HS-27A (cell line): Measurements from ENCODE around the gene CACNA1B.

ENCODE experiments used
- DNase-seq: peaks from one replicate; pipeline ENCODE4 v3.0.0-alpha.2; 2012; ENCODE audit warnings: low read depth, missing footprints

CACNA1B gene

DNA sequence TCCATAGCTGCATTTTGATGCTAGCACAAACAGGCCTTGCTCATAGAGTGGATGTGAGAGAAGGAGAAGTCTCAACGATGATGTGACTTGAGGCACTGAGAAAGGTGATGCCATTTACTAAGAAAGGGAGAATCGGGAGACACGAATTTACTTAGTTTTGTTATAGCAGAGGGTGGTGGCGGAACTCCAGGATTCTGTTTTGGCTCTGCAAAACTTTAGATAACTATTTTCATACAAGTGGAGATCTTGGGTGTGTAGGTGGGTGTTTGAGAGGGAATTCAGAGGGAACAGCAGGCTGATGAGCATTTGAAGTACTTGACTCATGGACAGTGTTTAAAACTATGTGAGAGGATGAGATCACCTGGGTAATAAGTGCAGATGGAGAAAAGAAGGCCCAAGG, 43.2 kb downstream of the CACNA1B start:
- DNase-seq: no peak

DNA sequence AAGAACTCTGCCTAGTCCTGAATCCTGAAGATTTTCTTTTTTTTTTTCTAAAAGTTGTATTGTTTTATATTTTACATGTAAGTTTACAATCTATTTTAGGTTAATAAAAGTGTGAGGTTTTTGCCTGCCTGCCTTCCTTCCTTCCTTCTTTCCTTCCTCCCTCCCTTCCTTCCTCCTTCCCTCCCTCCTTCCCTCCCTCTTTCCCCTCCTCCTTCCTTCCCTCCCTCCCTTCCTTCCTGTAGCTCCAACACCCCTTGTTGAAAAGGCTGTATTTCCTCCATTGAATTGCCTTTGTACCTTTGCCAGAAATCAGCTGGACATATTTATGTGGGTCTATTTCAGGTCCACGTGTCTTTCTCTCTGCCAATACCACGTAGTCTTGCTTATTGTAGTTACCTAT, 46.6 kb downstream of the CACNA1B start:
- no peak for DNase-seq

DNA sequence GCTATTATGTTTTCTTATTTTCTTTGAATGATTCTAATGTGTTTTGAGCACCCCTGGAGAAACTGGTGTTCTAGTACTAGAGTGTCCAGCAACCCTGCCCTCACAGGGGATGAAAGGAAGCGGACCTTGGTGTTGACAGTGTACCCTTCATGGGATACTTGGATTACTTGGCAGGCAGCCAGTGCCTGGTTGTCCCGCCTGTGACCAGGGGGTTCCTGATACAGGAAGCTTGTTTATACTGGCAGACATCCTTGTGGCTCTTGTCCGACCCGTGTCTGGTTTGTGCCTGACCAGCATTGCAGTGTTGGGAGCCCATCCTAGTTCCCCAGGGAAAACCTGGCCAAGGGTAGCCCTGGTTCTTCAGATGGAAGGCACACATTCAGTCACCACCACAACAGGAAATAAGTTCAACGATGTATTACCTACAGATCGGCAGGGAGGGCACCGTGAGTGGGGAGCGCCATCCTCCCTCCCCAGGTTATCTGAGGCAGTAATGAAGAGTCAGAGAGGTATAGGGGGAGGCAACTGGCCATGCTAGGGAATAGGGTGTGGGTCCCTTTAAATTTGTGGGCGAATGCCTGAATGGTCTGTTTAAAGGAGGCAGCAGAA, 47.3 kb downstream of the CACNA1B start:
- DNase-seq: no peak

DNA sequence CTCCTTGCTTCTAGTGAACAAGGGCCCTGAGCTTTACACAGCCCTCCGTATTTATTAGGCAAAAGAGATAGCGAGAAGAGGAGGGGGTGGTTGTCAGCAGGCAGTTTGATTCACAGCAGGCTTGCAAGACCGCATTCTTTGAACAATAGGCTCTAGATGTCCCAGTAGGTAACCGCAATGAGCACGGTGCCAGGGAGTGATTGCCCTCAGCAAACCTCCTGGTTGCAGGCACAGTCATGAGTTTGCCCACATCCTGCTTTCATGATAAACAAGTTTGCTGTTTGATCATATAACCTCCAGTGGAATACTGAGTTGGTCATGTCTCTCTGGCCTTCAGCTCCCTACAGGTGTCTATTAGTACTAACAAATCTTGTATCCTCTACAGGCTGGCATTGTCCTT, 66.1 kb downstream of the CACNA1B start:
- no peak for DNase-seq

DNA sequence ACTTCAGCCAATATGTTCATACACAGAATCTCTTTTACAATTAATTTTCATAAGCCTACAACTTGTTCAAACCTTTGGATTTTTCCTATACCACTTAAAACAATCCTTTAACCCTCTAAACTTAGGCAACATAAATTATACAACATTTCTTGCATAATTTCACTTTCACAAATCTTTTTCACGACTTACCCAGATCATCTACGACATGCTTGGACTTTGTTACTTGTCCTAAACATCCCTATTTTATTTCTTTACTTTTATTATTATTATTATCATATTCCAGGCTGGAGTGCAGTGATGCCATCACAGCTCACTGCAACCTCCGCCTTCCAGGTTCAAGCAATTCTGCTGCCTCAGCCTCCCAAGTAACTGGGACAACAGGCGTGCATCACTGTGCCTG, 68.0 kb downstream of the CACNA1B start:
- DNase-seq: no peak

DNA sequence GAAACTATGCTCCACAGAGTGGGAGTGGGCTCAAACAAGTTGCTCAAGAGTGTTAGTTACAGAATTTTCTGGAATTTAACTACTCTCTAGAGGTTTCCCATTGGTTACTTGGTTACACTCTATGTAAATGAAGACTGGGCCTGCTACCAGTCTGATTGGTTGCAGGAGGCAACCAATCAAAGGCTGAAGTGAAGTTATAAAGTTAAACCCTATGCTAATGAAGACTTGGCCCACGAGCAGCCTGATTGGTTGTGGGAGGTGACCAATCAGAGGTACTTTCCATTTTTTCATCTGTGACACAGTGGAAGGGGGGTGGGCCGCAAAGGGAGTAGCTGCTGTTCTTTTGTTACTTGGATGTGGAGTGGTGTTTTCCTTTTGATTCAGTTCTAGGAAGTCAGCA, 69.4 kb downstream of the CACNA1B start:
- no peak for DNase-seq

DNA sequence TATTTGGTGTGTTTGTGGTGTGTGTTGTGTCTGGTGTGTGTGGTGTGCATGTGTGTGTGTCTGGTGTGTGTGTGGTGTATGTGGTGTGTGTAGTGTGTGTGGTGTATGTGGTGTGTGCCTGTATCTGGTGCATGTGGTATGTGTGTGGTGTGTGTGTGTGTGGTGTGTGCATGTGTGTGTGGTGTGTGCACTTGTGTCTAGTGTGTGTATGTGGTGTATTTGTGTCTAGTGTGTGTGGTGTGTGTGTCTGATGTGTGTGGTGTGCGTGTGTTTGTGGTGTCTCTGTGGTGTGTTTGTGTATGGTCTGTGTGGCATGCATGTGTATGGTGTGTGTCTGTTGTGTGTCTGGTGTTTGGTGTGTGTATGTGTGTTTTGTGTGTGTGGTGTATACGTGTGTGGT, 71.1 kb downstream of the CACNA1B start:
- DNase-seq: no peak

DNA sequence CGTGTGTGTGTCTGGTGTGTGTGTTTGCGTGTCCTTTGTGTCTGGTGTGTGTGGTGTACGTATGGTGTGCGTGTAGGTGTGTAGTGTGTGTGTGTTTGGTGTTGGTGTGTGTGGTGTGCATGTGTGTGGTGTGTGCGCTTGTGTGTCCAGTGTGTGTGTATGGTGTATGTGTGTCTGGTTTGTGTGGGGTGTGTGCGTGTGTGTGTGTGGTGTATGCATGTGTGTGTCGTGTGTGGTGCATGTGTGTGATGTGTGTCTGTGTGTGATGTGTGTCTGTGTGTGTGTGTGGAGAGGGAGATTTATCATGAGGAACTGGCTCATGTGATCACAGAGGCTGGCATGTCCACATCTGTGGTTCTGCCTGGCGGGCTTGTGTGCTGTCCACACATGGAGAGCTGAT, 71.7 kb downstream of the CACNA1B start:
- DNase-seq: no peak

DNA sequence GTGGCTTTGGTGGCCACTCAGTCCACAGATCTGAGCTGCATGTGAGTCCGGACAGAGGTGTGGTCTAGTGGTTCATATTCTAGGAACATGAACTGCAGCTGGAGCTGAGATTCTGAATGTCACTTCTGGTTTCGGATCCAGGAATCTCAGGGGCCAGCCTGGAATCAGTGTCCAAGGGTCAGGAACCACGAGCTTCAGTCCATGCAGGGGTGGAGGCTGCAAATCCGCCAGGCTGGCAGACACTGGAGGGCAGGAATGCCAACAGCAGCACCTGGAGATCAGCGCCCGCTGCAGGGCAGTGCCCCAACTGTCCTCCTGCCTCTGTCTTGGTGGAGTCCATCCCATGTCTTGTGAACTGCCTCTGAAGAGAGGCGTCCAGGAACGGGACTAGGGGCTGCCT, 73.5 kb downstream of the CACNA1B start:
- DNase-seq: no peak

DNA sequence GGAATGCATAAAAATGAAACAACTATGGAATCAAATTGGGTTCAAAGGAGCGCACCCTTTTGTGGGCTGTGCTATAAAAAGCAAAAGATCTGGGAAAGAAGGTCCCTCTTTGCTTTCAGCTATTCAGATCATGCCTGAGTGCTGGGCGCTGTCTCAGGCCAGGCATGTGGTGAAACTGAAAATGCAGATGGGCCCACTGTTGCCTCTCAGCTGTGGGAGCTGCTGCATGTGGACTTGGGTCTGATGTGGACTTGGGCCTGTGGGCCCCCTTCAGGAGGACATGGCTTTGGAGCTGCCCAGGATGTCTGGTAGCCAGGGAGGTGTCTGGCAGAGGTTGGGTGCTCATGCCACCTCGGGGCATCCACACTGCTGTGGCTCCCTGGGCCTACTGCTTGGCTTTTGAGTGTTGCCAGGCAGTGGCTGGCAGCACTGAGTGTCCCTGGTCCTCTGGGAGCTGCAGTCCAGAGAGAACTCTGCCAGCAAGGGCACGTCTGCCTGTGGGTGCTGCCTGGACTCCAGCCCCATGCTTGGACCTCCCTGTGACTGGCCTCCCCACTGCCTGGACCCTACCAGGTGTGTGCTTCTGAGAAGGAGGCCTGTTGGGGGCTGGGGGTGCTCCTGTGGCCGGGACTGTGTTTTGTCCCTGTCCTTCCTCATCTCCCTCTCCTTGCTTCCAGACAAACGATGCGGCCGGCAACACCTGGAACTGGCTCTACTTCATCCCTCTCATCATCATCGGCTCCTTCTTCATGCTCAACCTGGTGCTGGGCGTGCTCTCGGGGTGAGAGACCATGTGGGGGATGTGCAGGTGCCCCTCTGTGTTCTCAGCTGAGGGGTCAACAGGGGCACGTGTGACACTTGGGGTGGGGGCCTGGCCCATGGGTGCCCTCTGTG, 74.3 kb downstream of the CACNA1B start:
- no peak for DNase-seq

DNA sequence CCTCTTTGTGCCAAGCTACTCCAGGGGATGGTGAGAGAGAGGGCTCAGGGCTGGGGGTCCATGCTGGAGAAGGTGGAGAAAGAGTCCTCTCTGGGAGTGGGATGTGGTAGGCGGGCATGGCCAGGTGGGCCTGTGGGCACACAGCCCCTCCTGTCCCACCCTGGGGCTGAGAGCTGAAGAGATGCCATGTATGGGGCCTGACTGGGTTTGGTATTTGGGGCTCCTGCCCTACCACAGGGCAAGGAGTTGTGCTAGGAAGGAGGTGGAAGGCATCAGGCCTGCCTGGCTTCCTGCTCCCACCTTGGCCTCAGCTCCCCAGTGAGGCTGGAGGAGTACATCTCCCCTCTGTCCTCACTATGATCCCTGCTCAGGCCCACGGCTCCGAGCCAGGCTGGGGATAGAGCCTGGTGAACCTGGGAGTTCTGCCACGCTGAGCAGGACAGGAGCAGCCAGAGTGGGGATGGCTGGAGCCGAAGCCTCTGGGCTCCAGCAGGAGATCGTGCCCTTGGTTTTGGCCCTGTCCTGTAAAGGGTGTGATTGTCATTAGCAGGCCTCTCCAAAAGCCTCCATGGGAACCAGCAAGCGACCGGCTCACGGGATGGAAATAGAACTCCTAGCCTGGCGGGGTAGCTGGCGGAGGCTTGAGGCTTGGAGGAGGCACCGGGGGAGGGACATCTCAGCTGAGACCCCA, 75.5 kb downstream of the CACNA1B start:
- DNase-seq: no peak

DNA sequence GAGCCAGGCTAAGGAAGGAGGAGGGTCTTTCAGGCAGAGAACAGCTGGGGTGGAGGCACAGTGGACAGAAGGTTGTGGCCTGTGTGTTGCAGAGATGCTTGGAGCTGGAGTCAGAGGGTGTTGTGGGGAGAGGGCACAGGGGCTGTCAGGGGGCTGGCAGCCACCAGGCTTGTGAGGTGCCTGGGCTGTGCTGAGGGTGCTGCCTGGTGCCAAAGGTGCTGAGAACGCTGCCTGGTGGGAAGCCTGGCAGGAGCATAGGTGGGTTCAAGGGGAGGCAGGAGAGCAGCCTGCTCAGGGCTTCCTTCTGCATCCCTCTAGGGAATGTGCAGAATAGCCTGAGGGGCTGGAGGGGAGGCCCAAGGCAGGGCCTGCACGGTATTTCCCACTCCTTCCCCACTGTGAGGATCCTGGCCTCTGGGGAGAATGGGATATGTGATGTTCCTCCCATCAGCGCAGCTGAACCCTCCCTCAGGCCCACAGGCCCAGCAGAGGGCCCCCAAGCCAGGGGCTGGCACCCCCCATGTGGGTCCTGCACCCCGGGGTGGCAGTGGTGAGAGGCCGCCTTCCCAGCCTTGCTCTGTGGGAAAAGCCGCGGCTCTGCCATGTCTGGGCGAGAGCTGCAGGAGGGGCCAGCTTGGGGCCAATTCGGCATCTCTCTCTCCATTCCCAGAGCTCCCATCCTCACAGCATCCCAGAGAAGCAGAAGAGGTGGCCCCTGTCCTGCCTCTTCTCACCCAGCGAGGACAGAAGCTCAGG, 76.3 kb downstream of the CACNA1B start:
- no peak for DNase-seq

DNA sequence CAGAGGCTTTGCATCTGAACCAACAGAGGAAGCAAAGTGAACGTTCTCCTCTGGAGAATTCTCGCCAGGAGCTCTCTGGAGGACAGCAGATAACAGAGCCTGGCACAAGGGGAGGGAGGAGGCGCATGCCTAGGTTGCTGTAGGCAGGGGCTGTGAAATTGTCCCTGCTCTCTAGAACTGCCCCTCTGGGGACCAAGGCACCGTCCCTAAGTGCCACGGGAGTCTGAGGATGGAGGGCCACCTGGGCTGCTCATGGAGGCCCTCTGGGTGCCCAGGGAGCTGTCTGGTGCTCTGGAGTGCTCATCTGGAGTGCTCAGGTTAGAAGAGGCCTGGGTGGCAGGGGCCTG, 77.6 kb downstream of the CACNA1B start:
- DNase-seq: no peak

DNA sequence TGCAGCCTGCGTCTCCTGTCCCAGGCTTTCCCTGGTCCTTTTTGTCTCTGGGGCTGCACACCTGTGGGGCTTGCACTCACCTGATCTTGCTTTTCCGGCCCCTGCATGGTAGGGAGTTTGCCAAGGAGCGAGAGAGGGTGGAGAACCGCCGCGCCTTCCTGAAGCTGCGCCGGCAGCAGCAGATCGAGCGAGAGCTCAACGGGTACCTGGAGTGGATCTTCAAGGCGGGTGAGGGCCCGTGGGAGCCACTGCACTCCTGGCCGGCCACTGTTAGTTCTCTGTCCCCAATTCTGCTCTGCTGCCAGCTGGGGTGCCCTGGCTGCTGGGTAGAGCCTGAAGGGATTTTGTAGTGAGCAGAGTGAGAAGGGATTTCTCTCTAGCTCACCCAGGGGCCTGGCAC, 78.0 kb downstream of the CACNA1B start:
- DNase-seq: no peak

DNA sequence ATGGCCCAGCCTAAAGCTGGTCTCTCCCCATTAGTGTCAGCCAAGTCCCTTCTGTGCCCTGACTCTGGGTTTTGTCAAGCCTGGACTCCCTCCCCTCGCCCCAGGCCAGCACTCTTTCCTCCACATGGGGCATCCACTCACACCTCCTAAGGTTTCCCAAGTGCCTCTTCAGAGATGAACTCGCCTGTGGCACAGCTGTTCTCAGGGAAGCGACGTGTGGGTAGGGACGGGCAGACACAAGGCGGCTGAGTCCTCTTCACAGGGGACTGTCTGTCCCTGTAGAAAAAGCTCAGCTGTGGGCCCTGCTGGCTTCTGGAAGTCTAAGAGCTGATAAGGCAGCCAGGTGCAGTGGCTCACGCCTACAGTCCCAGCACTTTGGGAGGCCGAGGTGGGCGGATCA, 78.5 kb downstream of the CACNA1B start:
- no peak for DNase-seq

DNA sequence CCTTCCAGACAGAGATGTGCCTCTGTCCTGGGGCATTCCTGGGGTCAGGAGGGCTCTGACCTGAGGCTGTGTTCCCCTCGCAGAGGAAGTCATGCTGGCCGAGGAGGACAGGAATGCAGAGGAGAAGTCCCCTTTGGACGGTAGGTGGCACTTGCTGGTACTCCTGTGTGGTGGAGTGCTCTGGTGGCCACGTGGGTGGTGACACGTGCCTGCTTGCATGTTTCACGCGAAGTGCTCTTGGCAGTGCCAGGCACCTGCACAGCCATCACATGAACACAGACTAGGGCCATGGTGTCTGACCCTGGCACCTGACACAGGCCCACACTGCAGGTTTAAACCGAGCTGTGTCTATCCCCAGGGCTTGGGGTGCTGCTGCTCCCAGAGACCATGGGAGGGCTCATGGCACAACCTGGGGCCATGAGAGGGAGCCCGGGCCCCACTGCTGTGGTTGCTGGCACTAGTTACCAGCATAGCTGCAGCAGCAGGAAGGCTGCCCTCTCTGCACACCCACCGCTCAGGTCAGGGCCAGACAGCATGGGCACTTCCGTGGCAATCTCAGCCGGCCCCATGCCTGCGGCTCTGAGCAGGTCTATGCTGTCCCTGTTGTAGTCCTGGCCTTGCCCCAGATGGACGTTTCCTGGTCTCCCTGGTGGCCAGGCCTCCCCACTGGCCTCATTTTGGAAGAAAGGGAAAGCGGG, 79.3 kb downstream of the CACNA1B start:
- no peak for DNase-seq

DNA sequence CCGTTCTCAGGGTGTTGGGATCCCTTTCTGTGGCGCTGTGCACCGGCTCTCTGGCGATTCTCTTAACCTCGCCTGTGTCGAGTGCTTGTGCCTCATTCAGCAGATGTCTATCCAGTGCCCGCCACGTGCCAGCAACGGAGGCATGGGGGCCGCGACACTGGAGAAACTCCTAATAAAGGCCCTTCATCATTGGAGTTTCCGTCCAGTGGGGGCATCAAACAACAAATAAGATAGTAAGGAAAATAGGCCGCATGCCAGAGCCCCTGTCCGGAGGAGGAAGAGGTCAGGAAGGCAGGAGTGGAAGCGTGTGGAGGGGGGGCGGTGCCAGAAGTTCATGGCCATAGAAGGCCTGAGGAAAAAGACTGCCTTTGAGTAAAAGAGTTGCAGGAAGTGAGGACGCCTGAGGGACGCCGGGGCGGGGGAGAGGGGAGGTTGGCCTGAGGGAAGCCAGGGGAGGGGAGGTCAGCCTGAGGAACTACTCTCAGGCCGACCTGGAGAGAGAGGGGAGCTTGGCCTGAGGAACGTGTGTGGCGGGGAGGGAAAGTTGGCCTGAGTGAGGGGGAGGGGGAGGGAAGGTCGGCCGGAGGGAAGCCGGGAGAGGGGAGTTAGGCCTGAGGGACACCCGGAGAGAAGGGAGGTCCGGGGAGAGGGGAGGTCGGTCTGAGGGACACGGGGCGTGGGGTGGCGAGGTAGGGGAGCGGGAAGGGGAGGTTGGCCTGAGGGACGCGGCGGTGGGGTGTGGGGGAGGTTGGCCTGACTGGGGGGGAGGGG, 82.2 kb downstream of the CACNA1B start:
- no peak for DNase-seq

DNA sequence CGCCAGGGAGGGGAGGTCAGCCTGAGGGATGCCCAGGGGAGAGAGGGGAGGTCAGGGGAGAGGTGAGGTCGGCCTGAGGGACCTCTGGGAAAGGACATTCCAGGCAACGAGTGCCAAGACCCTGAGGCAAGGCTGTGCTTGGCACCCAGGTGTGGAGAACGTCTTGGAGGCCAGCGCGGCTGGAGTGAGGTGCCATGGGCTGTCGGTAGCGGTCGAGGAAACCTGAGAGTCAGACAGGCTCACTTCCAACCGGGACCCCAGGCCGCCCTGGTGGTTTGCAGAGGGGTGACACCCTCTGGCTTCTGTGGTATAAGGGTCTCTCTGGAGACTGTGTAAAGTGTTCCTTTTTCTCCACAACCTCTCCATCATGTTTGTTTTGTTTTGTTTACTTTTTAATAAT, 82.9 kb downstream of the CACNA1B start:
- no peak for DNase-seq

DNA sequence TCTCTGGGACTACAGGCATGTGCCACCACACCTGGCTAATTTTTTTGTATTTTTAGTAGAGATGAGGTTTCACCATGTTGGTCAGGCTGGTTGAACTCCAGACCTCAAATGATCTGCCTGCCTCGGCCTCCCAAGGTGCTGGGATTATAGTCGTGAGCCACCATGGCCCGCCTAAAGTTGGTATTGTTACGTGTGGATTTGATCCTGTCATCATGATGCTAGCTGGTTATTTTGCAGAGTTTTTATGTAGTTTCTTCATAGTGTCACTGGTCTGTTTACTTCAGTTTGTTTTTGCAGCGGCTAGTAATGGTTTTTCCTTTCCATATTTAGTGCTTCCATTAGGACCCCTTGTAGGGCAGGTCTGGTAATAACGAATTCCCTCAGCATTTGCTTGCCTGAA, 85.9 kb downstream of the CACNA1B start:
- DNase-seq: no peak

DNA sequence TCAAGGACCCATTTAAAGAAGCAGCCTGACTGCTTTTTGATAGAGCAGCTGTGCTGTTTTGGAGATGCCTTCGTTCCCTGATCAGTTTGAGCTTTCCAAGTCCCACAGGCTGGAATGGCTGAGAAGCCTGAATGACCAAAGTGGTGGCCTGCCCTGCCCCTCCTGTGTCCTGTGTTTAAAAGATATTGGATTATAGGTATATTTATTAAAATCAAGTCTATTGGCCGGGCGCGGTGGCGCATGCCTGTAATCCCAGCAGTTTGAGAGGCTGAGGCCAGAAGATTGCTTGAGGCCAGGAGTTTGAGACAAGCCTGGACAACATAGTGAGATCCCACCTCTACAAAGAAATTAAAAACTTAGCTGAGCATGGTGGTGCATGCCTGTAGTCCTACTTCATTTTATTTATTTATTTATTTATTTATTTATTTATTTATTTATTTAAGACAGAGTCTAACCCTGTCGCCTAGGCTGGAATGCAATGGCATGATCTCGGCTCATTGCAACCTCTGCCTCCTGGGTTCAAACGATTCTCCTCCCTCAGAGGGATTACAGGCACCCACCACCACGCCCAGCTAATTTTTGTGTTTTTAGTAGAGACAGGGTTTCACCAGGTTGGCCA, 87.7 kb downstream of the CACNA1B start:
- DNase-seq: no peak
